Renal cortical epithelial cell (primary cell): ENCODE measurements around the gene ESRRB. TPM values are rescaled to one million over a fixed set of nuclear protein-coding genes. Genes with fewer than 3 reads are reported as not detected.

Source experiments
- DNase-seq: peaks from one replicate; pipeline ENCODE4 v3.0.0-alpha.2; 2011; ENCODE audit warnings: low read depth
- total RNA-seq: library from RNA; depleted of rRNA; stranded (reverse); fragments of >200 nt; gene quantifications from 2 replicates; pipeline ENCODE4 v1.2.3, GENCODE V29; 2014

Gene ESRRB
- total RNA-seq, 1 donor from 2014 or later: not detected

DNA sequence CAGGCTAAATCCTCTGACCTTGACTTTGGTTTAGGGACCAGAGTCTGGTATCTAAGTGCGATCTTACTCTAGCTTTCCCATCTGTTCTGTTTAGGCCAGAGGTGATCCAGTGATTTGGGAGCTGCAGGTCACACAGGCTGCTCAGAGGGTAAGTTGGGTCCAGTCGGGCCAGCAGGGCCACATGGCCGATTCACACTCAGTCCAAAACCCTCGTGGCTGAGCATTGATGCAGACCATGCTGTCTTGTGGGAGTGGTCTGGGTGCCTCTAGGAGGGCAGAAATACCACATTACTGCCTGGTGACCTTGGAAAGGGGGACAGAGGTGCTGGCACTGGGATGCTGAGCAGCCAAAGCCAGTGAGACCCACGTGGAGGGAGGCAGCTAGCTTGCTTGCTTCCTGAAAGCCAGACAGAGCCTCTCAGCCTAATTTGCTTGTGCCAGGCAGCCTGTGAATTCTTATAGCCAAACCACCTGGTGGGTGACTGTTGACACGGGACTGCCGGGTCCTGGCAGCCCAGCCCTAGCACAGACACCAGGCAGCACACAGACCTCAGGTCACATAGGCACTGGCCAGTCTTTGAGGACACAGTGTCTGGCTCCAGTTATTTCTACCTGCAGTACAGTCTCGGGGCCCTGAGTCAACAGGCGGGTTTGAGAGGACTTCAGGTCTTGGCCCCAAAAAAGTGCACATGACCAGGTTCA lies 31.7 kb downstream of the ESRRB start:
- DNase-seq: no peak

DNA sequence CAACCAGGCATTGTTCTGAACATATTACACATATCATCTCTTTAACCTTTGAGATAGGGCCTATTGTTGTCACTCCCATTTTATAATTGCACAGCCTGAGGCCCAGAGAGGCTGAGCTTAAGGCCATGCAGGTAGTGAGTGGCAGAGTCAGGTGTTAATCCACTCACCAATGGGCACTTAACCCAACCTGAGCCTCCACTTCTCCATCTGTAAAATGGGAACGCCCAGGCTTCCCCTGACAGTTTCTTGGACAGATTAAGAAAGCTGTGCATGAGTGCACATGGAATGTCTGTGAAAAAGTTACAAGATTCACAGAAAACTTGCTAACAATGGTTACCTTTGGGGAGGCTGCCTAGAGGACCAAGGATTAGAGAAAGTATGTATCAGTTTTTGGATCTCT lies 32.9 kb downstream of the ESRRB start:
- no peak for DNase-seq

DNA sequence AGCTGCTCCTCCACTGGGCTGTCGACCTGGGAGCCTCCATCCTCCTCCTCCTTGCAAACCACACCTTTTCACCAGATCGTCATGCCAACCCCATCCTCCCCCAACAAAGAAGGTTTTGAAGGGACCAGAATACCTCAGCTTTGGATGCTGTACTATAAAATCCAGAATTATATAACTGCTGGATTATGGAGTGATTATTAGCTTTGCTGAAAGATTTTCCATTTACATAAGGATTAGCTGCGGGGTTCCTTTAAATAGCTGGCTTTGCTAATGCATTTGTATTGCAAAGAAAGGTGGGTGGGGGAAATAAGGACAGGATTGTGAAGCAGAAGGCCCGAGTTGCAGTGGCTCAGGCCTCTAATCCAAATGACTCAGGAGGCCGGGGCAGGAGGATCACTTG lies 36.6 kb downstream of the ESRRB start:
- DNase-seq: no peak

DNA sequence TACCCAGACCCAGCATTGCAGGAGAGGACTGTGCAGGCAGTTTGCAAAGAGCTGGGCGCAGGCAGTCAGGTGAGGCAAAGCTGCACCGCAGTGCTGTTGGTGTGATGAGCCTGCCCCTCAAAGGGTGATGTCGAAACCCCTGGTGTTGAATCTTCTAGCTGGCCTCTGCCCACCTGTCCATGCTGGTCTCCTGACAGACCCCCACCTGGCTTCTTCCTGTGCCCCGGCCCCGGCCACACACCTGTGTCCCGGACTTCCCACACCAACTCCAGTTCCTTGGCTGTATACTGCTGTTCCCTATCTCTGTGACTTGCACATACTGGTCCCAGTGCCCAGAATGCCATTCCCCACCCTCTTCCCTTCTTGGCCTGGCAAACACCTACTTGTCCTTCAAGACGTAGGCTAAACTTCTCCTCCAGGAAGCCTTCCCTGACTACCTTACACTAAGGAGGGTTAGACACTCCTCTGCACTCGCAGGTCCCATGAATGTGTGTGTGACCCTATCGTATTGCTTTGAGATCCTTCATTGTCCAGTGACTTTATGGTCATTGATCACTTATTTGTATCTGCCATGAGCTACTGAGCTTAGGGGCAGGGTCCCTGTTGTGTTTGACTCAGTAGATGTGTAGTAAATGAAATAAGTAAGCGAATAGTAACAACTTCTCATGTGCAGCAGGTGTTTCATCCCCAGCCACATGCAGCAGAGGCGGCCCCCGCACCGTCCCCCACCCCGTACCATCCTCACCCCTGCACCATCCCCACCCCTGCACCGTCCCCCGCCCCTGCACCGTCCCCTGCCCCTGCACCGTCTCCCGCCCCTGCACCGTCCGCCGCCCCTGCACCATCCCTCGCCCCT lies 37.4 kb downstream of the ESRRB start:
- DNase-seq: no peak

DNA sequence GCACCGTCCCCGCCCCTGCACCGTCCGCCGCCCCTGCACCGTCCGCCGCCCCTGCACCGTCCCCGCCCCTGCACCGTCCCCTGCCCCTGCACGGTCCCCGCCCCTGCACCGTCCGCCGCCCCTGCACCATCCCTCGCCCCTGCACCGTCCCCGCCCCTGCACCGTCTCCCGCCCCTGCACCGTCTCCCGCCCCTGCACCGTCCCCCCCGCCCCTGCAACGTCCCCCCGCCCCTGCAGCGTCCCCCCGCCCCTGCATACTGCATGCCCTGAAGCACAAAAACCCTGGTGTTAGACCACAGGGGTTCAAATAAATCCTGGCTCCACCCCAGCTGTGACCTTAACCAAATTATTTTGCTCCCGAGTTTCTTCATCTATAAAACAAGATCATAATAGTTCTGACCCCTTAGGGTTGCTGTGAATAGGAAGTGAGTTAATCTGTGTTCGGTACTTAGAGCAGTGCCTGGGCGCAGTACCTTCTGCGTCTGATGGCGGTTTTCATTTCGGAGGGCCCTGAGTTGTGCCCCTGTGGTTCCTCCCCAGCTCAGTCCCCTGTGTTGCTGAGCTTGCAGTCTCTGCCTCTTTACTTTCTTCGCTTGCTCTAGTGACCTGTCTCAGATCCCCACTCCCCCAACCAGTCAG lies 38.1 kb downstream of the ESRRB start:
- DNase-seq: no peak

DNA sequence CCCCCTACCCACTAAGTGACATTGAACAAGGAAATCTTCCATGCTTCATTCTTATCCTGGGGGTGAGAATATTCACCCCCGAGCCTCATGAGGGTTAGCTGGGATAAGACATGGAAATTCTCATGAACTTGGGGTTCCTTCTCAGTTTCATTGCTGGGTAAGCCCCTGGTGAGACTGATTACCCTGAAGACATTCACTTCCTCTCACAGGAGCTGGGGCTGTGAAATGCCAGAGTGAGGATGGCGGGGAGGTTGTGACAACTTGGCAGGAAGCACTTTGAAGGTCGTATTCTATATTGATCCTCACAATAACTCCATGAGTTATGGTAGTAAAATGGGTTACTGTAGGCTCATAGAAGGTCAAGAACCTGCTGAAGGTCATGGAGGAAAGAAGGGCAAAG lies 43.5 kb downstream of the ESRRB start:
- DNase-seq: no peak

DNA sequence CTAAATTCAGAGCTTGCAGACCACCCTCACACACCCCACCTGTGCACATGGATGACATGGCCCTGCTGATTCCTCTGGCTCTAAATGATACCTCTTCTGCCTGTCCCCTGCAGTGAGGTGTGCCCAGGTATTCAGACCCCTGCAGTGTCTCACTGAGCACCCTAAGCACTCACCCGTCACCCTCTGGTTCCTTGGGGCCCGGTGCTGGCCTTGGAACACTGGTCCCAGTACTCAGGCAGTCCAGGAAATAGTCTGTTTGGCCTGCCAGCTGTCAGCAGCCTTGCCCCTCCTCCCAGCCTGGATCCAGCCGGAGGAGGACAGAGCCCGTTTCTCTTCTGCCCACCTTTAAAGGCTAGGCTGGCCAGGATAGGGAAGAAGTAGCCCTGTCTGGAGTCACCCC lies 44.9 kb downstream of the ESRRB start:
- no peak for DNase-seq

DNA sequence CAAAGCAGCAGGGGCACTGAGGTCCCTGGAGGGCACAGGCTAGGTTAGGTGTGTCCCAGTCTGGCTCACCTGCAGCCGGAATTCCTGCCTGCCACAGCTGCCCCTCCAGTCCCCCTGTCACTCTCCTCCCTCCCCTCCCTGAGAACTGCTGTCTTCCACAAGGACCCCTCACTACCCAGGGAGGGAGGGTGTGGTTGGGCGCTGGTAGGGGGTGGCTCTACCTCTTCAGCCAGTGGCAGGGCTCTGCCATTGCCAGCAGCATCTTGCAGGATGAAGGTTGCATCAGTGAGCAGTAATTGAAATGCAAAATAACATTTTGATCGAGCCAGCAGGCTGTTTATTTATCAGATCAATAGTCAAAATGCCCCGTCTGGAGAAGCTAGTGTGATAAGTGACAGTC lies 45.7 kb downstream of the ESRRB start:
- no peak for DNase-seq

DNA sequence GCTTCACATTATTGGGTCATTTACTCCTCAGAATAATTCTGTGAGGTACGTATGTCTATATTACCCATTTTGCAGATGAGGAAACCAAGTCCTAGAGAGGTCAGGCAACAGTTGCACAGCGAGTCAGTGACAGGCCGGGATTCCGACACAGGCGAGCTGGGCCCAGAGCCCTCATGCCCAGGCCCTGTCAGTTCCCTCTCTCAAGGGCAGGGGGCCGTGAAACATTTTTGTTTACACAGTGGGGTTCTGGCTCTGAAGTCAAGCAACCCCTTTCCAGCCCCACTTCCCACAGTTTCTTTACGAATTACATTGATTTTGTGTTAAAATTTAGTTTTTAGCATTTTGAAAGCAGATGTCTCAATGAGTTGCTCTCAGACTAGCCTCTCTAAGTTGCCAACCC lies 46.7 kb downstream of the ESRRB start:
- DNase-seq: no peak

DNA sequence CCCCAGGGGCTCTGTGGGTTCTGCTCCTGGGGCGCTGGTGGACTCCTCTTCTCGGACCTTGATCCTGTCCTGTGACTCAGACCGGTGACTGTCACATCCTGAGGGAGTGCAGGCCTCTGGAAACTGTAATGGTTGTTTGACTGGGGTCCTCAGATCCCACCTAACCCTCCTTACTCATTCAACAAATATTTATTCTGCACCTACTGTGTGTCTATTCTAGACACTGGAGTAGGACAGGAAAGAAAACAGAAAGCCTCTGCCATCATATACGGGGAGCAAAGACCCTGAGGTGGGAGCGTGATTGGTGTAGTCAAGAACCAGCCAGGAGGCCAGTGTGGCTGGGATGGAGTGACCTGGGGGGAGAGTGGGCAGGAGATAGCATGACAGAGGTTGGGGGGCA lies 47.6 kb downstream of the ESRRB start:
- no peak for DNase-seq

DNA sequence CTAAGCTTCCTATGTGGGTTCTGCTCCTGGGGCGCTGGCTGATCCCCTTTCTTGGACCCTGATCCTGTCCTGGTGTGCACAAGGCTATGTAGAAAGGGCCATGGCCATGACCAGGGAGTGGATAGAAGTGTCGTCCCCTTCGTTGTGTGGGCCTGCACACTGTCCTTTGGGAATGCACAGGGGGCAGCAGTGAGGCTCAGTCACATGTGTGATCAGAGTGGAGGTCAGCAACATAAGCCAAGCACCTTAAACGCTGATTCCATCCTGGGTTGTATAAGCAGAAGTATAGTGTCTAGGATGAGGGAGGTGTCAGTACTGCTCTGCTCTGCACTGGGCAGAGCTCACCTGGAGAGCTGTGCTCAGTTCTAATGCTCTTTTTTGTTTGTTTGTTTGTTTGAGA lies 48.4 kb downstream of the ESRRB start:
- DNase-seq: no peak

DNA sequence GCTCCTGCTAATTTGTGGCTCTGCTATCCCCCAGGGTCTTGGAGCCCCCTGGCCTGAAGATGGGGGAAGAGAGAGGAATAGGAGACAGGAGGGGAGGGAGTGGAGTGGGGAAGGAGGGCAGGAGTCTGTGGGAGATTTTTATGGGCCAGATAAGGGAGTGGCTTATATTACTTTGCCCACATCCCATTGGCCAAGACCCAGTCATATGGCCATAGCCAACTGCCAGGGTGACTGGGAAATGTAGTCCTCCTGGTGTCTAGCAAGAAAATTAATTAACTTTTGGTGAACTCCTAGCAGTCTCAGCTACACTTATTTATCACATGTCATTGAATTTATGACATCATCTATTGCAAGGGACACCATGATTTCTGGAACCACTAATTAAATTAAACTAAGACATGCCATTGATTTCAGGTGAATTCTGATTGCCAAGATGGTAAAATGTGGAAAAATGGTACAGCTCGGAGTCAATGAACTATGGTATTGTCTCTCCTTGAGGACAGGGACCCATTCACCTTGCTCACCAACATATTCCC lies 50.3 kb downstream of the ESRRB start:
- DNase-seq: no peak

DNA sequence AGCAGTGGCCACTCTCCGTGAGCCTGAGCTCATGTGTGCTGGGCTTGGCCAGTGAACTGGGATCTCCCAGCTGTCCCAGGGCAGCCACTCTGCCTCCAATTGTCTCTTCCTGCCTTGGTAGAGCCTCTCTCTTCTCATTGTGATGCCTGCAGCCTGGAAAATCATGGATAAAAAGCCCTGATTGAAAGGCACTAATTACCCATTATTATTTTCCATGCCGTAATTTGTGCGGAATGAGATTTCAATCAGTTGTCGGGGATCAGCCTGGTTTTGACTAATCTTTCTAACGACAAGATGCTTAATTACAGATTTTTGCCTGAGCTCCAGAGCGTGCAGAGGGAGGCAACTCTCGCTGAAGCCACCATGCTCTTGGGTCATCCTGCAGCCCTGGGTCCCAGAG lies 52.7 kb downstream of the ESRRB start:
- DNase-seq: no peak

DNA sequence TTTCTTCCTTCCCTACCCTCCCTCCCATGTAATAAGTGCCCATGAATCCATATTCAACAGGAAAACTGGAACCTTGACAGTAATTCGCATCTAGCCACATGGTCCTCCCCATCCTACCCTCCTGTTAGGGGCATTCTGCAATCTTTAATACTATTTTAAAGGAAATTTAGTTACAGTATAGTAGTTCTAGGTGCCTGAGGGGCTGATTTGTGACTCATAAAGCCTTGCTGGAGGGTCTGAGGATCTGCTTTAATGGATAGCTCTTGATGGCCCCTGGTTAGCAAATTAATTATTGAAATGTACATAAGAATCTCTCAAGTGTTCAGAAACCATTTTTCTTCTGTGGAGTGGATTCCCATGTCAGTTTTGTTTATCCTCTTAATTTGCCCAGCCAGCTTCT lies 54.1 kb downstream of the ESRRB start:
- no peak for DNase-seq

DNA sequence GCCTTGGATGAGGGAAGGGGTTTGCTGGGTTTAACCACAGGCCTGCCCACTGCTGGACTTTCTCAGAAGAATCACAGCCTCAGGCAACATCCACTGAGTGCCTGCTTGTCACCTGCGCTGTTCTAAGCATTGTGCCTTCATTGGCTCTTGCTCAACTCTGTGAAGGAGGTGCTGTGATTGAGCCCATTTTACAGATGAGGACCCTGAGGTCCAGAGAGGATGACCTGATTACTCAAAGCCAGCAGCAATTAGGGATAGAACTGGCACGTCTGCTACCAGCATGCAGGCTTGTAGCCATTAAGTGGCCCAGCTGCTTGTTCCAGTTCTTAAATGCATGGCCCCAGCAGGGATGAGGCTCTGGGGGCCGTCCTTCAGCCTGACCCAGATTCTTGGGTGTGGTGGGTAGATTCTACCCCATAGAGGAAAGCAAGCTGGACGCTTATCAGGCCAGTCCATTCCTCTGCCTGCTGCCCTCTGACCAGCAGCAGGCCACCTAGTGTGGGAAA lies 54.6 kb downstream of the ESRRB start:
- DNase-seq: no peak

DNA sequence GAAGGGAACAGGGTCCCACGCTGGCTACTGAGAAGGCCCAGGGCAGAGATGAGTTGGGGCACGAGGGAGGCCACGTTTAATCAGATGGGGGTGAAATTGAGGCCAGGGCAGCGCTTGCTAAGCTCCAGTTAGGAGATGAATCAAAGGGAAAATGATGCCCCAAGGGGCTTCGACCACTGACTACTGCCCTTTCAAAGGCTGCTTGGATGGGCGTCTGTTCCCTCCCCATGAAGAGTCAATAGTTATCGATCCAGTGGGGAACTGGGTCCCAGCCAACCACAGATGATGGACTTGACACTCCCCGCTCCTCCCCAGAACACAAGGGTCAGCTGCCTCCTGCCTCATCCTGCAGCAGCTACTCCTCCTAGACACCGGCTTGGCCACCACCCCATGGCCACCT lies 55.6 kb downstream of the ESRRB start:
- no peak for DNase-seq

DNA sequence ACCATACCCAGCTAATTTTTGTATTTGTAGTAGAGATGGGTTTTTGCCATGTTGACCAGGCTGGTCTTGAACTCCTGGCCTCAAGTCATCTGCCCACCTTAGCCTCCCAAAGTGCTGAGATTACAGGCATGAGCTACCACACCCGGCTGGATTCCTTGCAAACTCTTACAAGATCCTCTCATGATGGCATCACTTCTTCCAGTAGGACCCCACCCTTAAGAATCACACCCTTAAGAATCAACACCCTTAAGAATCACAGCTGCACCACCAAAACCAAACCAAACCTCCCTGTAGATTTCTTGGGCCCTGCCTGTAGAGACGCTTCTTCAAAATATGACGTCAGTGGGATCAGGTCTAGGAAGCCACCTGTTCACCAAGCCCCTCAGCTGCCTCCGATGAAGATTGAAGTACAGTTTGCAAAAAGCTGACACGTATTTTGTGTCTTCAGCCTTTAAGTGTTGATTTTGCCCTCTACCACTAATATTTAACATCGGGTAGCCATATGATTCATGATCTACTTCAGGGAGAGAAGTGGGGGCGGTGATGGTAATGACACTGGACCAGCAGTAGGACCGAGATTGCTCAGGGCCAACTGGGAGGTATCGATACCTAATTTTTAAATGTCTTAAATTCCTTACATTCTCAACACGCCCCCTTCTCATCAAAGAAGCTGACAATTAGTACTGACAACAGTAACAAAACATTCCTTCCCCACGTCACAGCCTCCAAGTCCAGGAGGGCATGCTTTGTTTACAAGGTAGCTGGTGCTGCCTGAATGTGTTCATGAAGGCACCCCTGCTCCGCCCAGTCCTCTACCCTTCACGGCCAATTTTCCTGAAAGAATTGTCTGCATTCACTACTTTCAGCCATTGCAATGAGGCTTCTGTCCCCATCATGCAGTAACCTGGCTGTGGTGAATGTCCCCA lies 57.2 kb downstream of the ESRRB start:
- peak; percentile 38 for DNase-seq

DNA sequence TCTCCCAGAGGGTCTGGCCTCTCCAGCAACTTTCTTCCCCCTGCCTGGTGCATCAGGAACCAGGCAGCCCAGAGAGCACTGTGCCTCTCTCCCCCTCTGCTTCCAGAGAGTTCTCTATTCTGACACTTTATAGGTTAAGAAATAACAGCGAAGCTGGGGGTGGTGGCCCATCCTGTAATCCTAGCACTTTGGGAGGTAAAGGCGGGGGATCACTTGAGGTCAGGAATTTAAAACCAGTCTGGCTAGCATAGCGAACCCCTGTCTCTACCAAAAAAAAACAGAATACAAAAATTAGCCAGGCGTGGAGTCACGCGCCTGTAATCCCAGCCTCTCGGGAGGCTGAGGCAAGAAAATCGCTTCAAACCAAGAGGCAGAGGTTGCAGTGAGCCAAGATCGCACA lies 58.3 kb downstream of the ESRRB start:
- DNase-seq: peak; percentile 4

DNA sequence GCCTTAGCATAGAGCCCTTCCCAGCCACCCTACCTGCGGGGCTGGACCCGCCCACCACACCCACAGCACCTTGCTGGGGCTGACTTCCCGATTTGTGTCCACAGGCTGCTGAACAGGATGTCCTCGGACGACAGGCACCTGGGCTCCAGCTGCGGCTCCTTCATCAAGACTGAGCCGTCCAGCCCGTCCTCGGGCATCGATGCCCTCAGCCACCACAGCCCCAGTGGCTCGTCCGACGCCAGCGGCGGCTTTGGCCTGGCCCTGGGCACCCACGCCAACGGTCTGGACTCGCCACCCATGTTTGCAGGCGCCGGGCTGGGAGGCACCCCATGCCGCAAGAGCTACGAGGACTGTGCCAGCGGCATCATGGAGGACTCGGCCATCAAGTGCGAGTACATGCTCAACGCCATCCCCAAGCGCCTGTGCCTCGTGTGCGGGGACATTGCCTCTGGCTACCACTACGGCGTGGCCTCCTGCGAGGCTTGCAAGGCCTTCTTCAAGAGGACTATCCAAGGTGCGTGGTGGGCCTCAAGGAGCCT lies 63.4 kb downstream of the ESRRB start:
- DNase-seq: no peak

DNA sequence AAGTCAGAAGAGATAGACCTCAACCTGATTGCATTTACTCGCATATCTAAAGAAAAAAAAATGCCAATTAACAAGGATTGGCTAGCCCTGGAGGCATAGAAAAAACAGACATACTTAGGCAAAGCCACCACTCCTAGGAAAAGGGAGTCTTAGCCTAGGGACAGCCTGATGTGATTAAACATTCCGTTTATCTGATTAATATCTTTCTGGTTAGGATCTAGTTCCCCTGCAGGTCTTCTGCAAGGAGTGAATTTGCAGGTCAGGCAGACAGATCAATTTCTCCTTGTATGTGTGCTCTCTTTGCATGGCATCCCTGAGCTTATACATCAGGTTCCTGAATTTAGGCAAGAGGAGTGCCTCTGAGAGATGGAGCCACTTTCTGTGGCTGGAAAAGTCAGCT lies 70.5 kb downstream of the ESRRB start:
- no peak for DNase-seq

DNA sequence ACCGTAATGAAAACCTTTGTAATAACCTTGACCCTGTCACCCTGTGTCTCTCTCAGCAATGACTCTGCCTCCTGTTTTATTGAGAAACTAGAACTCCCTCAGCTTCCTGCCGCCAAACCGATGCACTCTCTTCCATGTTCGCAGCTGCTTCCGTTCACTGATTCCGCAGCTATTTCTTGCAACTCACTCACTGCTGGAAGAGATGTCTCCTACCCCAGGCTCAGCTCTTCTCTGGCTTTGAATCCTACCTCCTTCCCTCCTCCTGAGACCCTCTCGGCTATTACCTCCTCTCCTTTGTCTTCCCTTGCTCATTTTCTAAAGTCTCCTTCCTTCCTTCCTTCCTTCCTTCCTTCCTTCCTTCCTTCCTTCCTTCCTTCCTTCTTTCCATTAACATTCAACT lies 71.0 kb downstream of the ESRRB start:
- no peak for DNase-seq
